ENCODE measurements around the gene TBL1XR1. TPM values are rescaled to one million over a fixed set of nuclear protein-coding genes. Genes with fewer than 3 reads are reported as not detected.

The TBL1XR1 gene
- total and polyA plus RNA-seq, 5 donors: 31.4 to 145 (median 140) TPM

DNA sequence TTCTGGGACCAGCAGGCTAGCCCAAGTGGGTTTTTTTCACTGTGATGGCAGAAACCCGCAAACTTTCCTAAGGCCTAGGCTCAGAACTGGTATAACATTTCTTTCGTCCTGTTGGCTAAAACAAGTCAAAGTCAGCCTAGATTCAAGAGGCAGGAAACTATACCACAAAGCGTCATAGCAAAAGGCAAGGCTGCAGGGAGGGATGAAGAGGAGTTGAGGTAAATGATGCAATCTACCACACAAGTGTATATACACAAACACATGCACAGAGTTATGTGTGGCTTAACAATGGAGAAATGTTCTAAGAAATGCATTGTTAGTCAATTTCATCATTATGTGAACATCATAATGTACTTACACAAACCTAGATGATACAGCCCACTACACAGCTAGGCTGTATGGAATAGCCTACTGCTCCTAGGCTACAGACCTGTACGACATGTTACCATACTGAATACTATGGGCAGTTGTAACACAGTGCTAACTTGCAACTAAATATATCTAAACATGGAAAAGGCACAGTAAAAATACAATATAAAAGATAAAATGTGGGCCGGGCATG lies 225.6 kb downstream of the TBL1XR1 start:
- WGBS: 95% methylated on average over 5 of the region's 5 CpGs
- DNase-seq (no peak), ATAC-seq (no peak)
- H3K4me3 ChIP-seq (ENCODE audit: low read length): no peak overlapping the region
- H3K27ac ChIP-seq (ENCODE audit: low read length): no peak overlapping the region
- H3K4me1 ChIP-seq (ENCODE audit: control insufficient read depth, insufficient read depth, low read length): no peaks in the 10 kb centered on the region
- no peaks in the 10 kb centered on the region for H3K27me3 ChIP-seq (ENCODE audit: control insufficient read depth, insufficient read depth)
- H3K9me3 ChIP-seq (ENCODE audit: control insufficient read depth, low read length): no peaks in the 10 kb centered on the region
- intact Hi-C loops (cut with DNase I): no loop called here

DNA sequence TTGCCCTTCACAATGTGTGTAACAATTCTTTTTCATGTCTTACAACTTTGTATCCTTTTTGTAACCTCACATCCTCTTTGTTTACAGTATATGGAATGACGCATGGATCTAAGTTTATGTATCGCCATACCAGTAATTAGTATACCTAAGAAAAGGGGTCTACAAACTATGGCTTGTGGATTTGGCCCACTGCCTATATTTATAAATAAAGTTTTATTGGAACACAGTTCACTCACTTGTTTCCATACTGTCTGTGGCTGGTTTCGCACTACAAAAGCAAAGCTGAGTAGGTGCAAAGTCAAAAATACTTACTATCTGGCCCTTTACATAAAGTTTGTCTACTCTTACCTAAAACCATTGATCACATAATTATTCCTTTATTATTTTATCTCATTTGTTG lies 226.5 kb downstream of the TBL1XR1 start:
- Histone ChIP-seq H3K27ac (ENCODE audit: low read length) (no peak overlapping the region), H3K4me3 (ENCODE audit: low read length) (no peak overlapping the region), H3K4me1 (ENCODE audit: control insufficient read depth, insufficient read depth, low read length) (no peaks in the 10 kb centered on the region), H3K27me3 (ENCODE audit: control insufficient read depth, insufficient read depth) (no peaks in the 10 kb centered on the region), H3K9me3 (ENCODE audit: control insufficient read depth, low read length) (no peaks in the 10 kb centered on the region)
- 99% methylated on average over 3 of the region's 3 CpGs for WGBS
- intact Hi-C loops (cut with DNase I): no loop called here
- no peak for ATAC-seq
- no peak for DNase-seq

DNA sequence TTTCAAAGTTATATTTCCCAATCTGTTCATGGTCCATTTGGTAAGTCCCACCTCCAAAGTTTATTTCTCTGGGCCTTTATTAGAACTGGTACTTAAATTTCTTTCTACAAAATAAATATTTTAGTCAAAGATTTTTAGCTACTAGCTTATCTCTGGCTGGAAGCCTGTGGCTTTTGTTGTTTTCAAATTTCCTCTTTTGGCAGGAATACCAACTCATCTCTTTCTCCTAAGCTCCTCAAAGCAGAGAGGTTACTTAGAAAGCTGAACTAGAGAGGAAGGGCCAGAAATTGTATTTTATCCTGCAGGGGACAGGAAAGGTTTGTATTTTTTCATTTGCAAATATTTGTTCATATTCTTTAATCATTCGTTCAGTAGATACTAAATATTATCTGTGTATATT lies 227.8 kb downstream of the TBL1XR1 start:
- ATAC-seq: no peak
- Histone ChIP-seq H3K4me1 (ENCODE audit: control insufficient read depth, insufficient read depth, low read length) (no peaks in the 10 kb centered on the region), H3K27me3 (ENCODE audit: control insufficient read depth, insufficient read depth) (no peaks in the 10 kb centered on the region), H3K4me3 (ENCODE audit: low read length) (no peak overlapping the region), H3K9me3 (ENCODE audit: control insufficient read depth, low read length) (no peaks in the 10 kb centered on the region), H3K27ac (ENCODE audit: low read length) (no peak overlapping the region)
- WGBS: 38% methylated on average over 1 of the region's 1 CpG
- intact Hi-C loops (cut with DNase I): no loop called here
- DNase-seq: no peak

All from right cardiac atrium (tissue), 5 donors.